Measurements from ENCODE around the gene KMT2E.

- no peak for TF ChIP-seq JUN (IDR thresholded peaks at IDR 0.05; ENCODE audit: borderline replicate concordance, insufficient read depth, insufficient read length, low read depth)
- no peak for TF ChIP-seq CTCF (IDR thresholded peaks at IDR 0.05; ENCODE audit: extremely low read depth in 1 of 2, insufficient read depth in 1 of 2, low read depth in 1 of 2, low read length in 2 of 2)
- no peak for TF ChIP-seq POLR2A (IDR thresholded peaks at IDR 0.05; ENCODE audit: low read depth, low read length)
- TF ChIP-seq GATA2 (IDR thresholded peaks at IDR 0.05; ENCODE audit: insufficient read depth, insufficient read length, low read depth, low read length) = no peak
Observed at GRCh38 chr7:105003275-105003674, 10.7 kb upstream of the KMT2E start.

Measured in endothelial cell of umbilical vein (primary cell).